Endothelial cell (in vitro differentiated cells): Measurements from ENCODE around the gene ARMC5. TPM values are rescaled to one million over a fixed set of nuclear protein-coding genes. Genes with fewer than 3 reads are reported as not detected.
"Not testable (repeated sequence)": the region's sequence is repeated elsewhere in the genome, so short reads cannot be mapped to it uniquely, and the experiment has no call there.

Experiments
- DNase-seq: peaks from one replicate; pipeline ENCODE4 v3.0.0; 2021; ENCODE audit warnings: low spot score
- H3K27ac Mint-ChIP-seq: one replicate; pipeline ENCODE4 v1.8.0; 2021; ENCODE audit warnings: mixed read lengths, inconsistent platforms; ENCODE audit not compliant: unreplicated experiment
- H3K27me3 Mint-ChIP-seq: one replicate; pipeline ENCODE4 v1.8.0; 2021; ENCODE audit warnings: mild to moderate bottlenecking, moderate library complexity, mixed read lengths, inconsistent platforms; ENCODE audit not compliant: unreplicated experiment
- H3K36me3 Mint-ChIP-seq: one replicate; pipeline ENCODE4 v1.8.0; 2021; ENCODE audit warnings: mild to moderate bottlenecking, low read depth, mixed read lengths, inconsistent platforms; ENCODE audit not compliant: unreplicated experiment
- H3K4me1 Mint-ChIP-seq: one replicate; pipeline ENCODE4 v1.8.0; 2021; ENCODE audit warnings: mild to moderate bottlenecking, mixed read lengths, inconsistent platforms; ENCODE audit not compliant: unreplicated experiment
- H3K4me3 Mint-ChIP-seq: one replicate; pipeline ENCODE4 v1.8.0; 2021; ENCODE audit warnings: mild to moderate bottlenecking, mixed read lengths, inconsistent platforms; ENCODE audit not compliant: unreplicated experiment
- H3K9me3 Mint-ChIP-seq: one replicate; pipeline ENCODE4 v1.8.0; 2021; ENCODE audit warnings: mixed read lengths, inconsistent platforms; ENCODE audit not compliant: unreplicated experiment
- CTCF ChIP-seq: fragments of 200-600 bp; sonication (generic); IDR thresholded peaks from one replicate; pipeline ENCODE4 v1.5.0; 2021; ENCODE audit warnings: antibody characterized with exemption; ENCODE audit not compliant: unreplicated experiment
- total RNA-seq: library from RNA; stranded (reverse); fragmentation: NEBNext Ultra II Directional; extraction: Animal tissue kit (Norgen Biotek cat#: 25700); gene quantifications from one replicate; pipeline ENCODE4 v1.2.1, GENCODE V29; 2021; ENCODE audit not compliant: unreplicated experiment

The ARMC5 gene
- total RNA-seq, 1 donor from 2014 or later, result 15.9 TPM

DNA sequence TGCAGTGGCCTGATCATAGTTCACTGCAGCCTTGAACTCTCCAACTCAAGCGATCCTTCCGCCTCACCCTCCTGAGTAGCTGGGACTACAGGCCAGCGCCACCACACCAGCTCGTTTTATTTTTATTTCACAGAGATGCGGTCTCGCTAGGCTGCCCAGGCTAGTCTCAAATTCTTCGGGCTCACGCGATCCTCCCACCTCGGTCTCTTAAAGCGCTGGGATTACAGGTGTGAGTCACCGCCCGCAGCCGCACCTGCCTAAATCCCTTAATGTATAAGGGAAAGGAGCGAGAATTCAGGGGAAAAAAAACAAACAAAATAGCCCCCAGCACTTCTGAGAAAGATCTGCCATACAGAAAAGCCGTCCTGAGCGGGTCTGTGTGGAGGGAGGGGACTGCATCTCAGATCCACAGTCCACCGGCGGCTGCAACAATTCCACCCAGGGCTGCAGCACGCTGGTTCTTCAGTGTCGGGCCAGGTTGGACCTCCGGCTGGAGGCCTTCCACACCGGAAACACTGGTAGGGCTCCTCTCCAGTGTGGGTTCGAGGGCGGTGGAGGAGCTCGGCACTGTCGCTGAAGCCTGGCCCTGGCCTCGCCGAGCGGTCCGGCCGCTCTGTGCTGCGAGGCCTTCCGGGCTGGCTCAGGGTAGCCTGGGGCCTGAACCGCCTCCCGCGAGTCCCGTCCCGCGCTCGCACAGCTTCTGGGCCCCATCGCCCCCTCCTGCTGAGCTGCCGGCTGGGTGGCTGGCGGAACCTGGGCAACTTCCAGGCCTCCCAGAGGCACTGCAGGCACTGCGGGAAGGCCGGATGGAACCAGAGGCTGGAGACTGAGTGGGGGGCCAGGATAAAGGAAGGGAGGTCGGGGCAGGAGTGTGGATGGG is 23.7 kb upstream of the ARMC5 start:
- no peak overlapping the region for H3K4me3 Mint-ChIP-seq
- no peaks in the 10 kb centered on the region for H3K36me3 Mint-ChIP-seq
- no peaks in the 10 kb centered on the region for H3K9me3 Mint-ChIP-seq
- no peak for DNase-seq
- H3K27ac Mint-ChIP-seq, result no peak overlapping the region
- H3K4me1 Mint-ChIP-seq, result peaks cover 4% of the 10 kb centered on the region
- no peaks in the 10 kb centered on the region for H3K27me3 Mint-ChIP-seq
- TF ChIP-seq CTCF, result no peak

GRCh38 chr16:31436221-31437045 is 22.9 kb upstream of the ARMC5 start:
- Mint-ChIP-seq H3K36me3 (no peaks in the 10 kb centered on the region), H3K27ac (no peak overlapping the region), H3K9me3 (no peaks in the 10 kb centered on the region), H3K27me3 (no peaks in the 10 kb centered on the region), H3K4me3 (no peak overlapping the region), H3K4me1 (peaks cover 4% of the 10 kb centered on the region)
- DNase-seq, result no peak
- TF ChIP-seq CTCF, result no peak

- Mint-ChIP-seq H3K27me3 (peaks cover 2% of the 10 kb centered on the region), H3K9me3 (no peaks in the 10 kb centered on the region), H3K36me3 (no peaks in the 10 kb centered on the region), H3K27ac (no peak overlapping the region), H3K4me3 (no peak overlapping the region), H3K4me1 (peaks cover 7% of the 10 kb centered on the region)
- no peak for TF ChIP-seq CTCF
- no peak for DNase-seq
Measured at GRCh38 chr16:31438414-31438813, 20.9 kb upstream of the ARMC5 start.

GRCh38 chr16:31439023-31439422 is 20.3 kb upstream of the ARMC5 start:
- H3K27ac Mint-ChIP-seq, H3K4me1 Mint-ChIP-seq, H3K36me3 Mint-ChIP-seq, H3K9me3 Mint-ChIP-seq, DNase-seq, H3K27me3 Mint-ChIP-seq, H3K4me3 Mint-ChIP-seq: not testable (repeated sequence)

DNA sequence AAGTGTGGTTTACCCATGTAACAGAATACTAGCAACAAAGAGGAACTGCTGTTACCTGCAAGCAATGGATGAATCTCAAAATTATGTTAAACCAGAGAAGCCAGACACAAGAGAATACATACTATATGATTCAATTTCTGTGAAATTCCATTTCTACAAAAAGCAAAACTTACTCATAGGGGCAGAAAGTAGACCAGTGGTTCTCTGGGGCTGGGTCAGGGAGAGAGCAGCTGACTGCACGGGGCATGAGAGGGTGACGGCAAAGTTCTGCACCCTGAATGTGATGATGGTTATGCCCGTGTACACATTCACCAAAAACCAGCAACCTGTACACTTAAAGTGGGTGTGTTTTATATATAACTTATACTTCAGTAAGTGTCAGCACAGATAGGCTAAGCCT is 19.8 kb upstream of the ARMC5 start:
- Mint-ChIP-seq H3K27ac (no peak overlapping the region), H3K36me3 (no peaks in the 10 kb centered on the region), H3K4me1 (peaks cover 7% of the 10 kb centered on the region), H3K9me3 (no peaks in the 10 kb centered on the region), H3K4me3 (no peak overlapping the region), H3K27me3 (peaks cover 2% of the 10 kb centered on the region)
- no peak for DNase-seq
- no peak for TF ChIP-seq CTCF
